NCI-H128 (cell line): ENCODE measurements around the gene THAP4.

Experiments
- DNase-seq: peaks from one replicate; lab custom pipeline; 2025; ENCODE audit not compliant: unreplicated experiment; lab: John Stamatoyannopoulos, UW

The THAP4 gene

DNA sequence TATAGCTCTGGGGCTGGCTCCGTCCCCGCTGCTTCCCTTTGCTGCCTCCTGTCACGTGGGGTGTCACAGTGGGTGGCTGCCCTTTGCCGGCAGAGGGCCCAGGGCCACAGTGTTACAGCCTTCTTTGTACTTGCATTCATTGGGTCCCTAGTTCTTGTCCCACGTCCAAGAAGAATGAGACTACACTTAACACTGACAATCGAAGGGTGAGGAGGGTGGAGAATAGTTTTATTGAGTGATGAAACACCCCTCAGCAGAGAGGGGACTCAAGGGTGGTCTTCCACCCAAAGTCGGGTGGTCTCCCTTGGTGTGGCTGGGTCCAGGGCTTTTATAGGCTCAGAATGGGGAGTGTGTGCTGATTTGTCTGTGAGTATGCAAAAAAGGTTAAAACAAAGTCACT is 2.4 kb upstream of the THAP4 start:
- DNase-seq, result no peak

- no peak for DNase-seq
These were observed 2.0 kb upstream of the THAP4 start for GRCh38 chr2:241638940-241639339.

GRCh38 chr2:241637795-241638660 is 1.1 kb upstream of the THAP4 start:
- no peak for DNase-seq

DNA sequence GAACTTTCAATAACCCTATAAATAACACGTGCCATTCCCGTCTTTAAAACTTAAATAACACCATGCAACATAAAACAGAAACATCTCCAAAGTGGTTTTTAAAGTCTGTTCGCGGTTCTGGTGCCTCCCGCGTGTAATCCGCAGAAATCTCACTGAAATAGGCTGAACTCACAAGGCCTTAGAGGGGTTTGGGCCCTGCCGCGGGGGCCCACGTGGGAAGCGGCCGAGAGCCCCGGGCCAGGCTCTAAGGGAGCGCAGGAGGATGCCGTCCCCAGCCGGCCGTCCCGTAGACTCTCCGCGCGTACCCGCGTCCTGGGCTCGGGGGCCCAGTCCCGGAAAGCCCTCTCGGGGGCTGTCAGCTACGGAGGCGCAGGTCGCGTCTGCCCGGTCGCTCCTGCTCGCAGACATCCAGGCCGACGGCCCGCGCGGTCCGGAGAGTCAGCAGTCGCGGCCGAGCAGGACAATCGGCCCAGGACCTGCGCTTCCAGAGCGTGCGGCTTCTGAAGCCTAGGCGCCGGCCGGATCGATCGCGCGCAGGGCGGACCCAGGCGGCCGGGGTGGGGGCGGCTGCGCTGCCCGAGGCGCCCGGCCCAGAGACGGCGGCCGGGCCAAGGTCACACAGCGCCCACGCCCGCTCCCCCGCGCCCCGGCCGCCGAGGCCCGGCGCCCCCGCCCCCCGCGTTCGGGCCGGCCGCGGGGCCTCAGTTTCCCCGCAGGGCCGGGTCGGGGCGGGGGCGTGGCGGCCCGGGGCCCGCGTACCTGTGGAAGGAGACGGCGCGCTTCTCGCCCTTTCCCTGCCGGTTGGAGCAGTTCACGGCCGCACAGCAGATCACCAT is 558 bp downstream of the THAP4 start:
- no peak for DNase-seq

DNA sequence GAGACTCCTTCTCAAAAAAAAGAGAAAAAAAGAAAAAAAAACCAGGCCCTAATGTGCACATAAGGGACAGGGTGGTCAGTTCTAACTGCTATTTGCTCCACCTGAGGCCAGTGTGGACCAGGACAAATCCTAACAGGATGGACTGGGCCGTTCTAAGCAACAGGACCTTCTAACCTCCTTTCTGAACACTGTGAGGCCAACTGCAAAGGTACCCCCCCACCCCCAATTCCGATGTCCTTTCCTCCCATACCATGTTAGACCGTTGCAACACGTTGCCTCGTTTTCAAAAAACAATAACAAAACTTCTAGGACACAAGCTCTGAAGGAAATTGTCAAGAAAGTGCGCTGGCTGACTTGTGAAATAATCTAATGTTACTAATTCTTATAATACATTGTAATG is 1.2 kb downstream of the THAP4 start:
- no peak for DNase-seq

- no peak for DNase-seq
These were observed 3.4 kb downstream of the THAP4 start for GRCh38 chr2:241633561-241633960.

- no peak for DNase-seq
These were observed 4.3 kb downstream of the THAP4 start for GRCh38 chr2:241632478-241633325.

DNA sequence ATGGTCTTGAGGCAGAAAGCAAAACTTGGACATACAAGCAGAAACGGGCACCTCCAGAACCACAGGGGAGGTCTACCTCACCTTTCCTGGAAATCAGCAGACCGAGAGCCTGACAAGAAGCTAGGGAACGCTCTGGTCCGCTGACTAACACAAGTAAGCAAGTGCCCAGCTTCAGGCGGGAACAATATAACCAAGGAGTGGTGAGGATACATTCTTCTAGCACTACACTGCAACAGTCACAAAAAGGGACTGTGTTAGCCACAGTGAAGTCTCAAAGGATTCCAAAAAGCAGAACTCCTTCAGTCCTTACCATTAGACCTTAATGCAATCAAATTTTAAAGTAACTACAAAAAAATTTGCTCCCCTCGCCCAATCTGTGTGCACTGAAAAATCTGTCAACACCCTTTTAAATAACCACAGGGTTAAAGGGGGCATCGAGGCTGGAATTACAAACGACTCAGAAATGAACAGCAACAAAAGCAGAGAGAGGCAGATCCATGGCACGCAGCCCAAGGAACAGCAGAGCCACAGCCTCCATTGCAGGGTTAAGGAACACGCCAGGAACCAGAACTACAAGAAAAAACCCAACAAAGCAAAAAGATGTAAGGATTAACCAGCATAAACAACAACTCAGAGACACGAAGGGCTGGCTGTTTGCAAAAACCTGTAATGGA is 7.1 kb downstream of the THAP4 start:
- DNase-seq, result no peak

GRCh38 chr2:241627675-241628074 is 9.3 kb downstream of the THAP4 start:
- DNase-seq, result no peak

- DNase-seq, result no peak
These were observed 16.6 kb downstream of the THAP4 start for GRCh38 chr2:241620419-241620769.

DNA sequence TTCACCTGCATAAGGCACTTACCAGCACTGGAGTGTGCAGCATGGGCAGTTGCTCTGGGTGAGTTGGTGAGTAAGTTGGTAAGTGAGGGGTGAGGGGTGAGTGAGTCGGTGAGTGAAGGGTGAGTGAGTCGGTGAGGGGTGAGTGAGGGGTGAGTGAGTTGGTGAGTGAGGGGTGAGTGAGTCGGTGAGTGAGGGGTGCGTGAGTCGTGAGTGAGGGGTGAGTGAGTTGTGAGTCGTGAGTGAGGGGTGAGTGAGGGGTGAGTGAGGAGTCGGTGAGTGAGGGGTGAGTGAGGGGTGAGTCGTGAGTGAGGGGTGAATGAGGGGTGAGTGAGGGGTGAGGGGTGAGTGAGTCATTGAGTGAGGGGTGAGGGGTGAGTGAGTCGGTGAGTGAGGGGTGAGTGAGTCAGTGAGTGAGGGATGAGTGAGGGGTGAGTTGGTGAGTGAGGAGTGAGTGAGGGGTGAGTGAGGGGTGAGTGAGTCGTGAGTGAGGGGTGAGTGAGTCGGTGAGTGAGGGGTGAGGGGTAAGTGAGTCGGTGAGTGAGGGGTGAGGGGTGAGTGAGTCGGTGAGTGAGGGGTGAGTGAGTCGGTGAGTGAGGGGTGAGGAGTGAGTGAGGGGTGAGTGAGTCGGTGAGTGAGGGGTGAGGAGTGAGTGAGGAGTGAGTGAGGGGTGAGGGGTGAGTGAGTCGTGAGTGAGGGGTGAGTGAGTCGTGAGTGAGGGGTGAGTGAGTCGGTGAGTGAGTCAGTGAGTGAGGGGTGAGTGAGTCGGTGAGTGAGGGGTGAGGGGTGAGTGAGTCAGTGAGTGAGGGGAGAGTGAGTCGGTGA is 17.1 kb downstream of the THAP4 start:
- no peak for DNase-seq

DNA sequence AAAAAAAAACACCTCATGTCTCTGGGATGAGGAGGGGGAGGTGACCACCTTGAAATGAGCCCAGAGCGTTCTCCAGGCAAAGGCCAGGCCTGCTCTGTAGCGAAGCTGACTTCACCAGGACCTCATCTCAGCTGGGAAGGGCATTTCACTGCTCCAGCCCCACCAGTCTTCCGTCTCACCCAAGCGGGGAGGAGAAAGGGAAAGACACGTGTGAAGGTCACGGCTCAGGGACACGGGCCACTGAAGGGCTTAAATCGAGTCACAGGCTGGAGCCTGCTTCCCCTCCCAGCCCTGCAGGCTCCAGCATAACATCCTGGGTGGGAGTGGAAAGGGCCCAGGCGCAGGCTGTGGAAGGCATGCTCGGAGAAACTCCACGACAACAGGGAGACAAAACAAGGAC is 18.1 kb downstream of the THAP4 start:
- DNase-seq, result no peak

DNA sequence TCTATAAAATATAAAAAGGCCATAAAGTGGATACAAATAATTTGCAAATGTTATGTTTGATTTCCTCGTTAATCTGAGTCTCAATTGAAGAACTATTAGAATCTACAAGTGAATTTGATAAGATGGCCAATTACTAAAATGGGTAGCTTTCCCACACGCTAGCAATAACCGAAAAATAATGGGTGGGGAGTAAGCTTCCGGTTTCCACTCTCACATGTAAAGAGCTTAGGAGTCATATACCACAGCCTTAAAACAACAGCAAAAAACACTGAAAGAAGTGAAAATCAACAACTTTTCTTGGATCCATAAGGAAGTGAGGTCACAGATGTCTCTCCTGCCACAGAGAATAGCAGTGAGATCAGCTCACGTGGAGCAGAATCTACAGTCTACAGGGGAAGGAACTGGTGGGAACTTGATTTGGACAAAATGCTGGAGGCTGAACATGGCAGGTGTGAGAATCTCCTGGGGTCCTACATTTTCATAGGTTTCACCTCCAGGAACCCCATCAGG is 18.6 kb downstream of the THAP4 start:
- DNase-seq, result no peak

- DNase-seq, result no peak
These were observed 19.4 kb downstream of the THAP4 start for GRCh38 chr2:241617431-241618154.

- no peak for DNase-seq
These were observed 20.5 kb downstream of the THAP4 start for GRCh38 chr2:241616168-241617125.

DNA sequence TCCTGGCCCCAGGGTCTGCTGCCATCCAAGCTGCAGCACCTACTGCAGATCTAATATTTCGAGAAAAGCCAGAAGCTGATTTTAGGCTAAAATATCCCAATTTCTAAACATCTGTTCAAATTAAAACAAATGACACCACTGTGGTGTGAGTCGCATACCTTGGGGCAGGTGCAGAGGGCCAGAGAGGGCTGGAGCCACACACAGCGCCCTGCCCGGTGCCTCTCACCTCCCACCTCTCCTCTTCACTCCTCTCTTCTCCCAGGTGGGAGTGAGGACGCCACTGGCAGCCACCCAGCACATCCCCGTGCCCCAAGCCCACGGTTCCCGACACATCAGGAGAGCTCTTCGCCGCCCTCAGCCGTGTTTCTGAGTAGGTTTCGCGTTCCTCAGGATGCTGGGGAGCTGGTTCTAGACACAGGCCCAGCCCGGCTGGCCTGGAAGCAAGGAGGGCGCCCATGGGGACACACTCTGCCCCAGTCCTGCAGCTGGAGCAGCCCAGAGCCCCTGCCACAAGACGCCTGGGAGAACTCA is 21.4 kb downstream of the THAP4 start:
- no peak for DNase-seq

DNA sequence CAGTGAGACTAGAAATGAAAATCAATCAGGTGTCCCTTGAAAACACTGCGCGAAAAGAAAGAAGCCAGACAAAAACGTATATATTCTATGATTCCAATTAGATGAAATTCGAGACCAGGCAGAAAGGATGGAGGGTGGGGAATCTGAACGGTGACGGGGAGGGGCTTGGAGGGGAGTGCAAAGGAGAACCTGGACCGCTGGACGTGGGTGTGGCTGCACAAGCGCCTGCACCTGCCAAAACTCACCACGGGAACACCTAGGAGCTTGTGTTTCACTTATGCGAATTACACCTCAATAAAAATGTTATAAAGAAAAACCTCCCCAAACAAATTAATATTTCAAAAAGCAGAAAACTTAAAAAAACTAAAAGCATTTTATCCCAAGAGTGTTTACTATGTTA is 21.9 kb downstream of the THAP4 start:
- no peak for DNase-seq
